ENCODE results near the gene OAS2.

OAS2 gene

GRCh38 chr12:112978163-112979040 is at the start of gene OAS2:
TSS of gene OAS2 (plus strand) at chr12:112978519. CDS start at chr12:112978609, 90 bp downstream.
- DNase-seq: peak; percentile 7

GRCh38 chr12:112928978-112929377 is 49.3 kb upstream of the OAS2 start:
- no peak for DNase-seq

- no peak for DNase-seq
Observed at GRCh38 chr12:112929715-112930114, 48.6 kb upstream of the OAS2 start.

- DNase-seq: no peak
Observed at GRCh38 chr12:112930350-112930749, 48.0 kb upstream of the OAS2 start.

- DNase-seq: no peak
Observed at GRCh38 chr12:112932485-112933128, 45.7 kb upstream of the OAS2 start.

- DNase-seq: no peak
Observed at GRCh38 chr12:112933129-112933505, 45.2 kb upstream of the OAS2 start.

GRCh38 chr12:112936264-112936663 is 42.1 kb upstream of the OAS2 start:
- DNase-seq: no peak

- no peak for DNase-seq
Observed at GRCh38 chr12:112936927-112937326, 41.4 kb upstream of the OAS2 start.

GRCh38 chr12:112937741-112938719 is 40.3 kb upstream of the OAS2 start, which contains the start of gene OAS3:
TSS of gene OAS3 (plus strand) at chr12:112938474. CDS start at chr12:112938531, 57 bp downstream.
- DNase-seq: peak; percentile 74

- no peak for DNase-seq
Observed at GRCh38 chr12:112938751-112939150, 39.6 kb upstream of the OAS2 start.

GRCh38 chr12:112939761-112940381 is 38.4 kb upstream of the OAS2 start:
- DNase-seq: no peak

- DNase-seq: no peak
Observed at GRCh38 chr12:112941528-112942335, 36.6 kb upstream of the OAS2 start.

- no peak for DNase-seq
Observed at GRCh38 chr12:112942572-112942971, 35.7 kb upstream of the OAS2 start.

- DNase-seq: no peak
Observed at GRCh38 chr12:112944024-112944690, 34.2 kb upstream of the OAS2 start.

- DNase-seq: no peak
Observed at GRCh38 chr12:112945515-112945914, 32.8 kb upstream of the OAS2 start.

- no peak for DNase-seq
Observed at GRCh38 chr12:112946236-112947000, 31.9 kb upstream of the OAS2 start.

- no peak for DNase-seq
Observed at GRCh38 chr12:112947314-112947713, 31.0 kb upstream of the OAS2 start.

GRCh38 chr12:112947761-112948160 is 30.6 kb upstream of the OAS2 start:
- no peak for DNase-seq

- no peak for DNase-seq
Observed at GRCh38 chr12:112948806-112949205, 29.5 kb upstream of the OAS2 start.

GRCh38 chr12:112950701-112951100 is 27.6 kb upstream of the OAS2 start:
- no peak for DNase-seq

Data from eye (tissue), 1 donor.